DMS 273 (cell line): ENCODE results near the gene SLC35G6.
A peak's percentile ranks its signal among the peaks of the same experiment; 100 is the strongest.
"Not testable (repeated sequence)": the region's sequence is repeated elsewhere in the genome, so short reads cannot be mapped to it uniquely, and the experiment has no call there.

ENCODE experiments used
- DNase-seq: peaks from one replicate; lab custom pipeline; 2025; ENCODE audit not compliant: unreplicated experiment; lab: John Stamatoyannopoulos, UW

The SLC35G6 gene

GRCh38 chr17:7481275-7481674 is at the start of gene SLC35G6:
SLC35G6 (plus strand) TSS chr17:7481446; CDS start chr17:7481517, 71 bp downstream.
- DNase-seq, result not testable (repeated sequence)

- no peak for DNase-seq
Observed at GRCh38 chr17:7432296-7432695, 49.0 kb upstream of the SLC35G6 start.

- DNase-seq, result peak; percentile 65
Observed at GRCh38 chr17:7435676-7436555, 45.3 kb upstream of the SLC35G6 start.

GRCh38 chr17:7436556-7437368 is 44.5 kb upstream of the SLC35G6 start:
- DNase-seq, result peak; percentile 93

GRCh38 chr17:7437369-7437863 is 43.8 kb upstream of the SLC35G6 start:
- no peak for DNase-seq

GRCh38 chr17:7437950-7438614 is 43.2 kb upstream of the SLC35G6 start:
- DNase-seq, result no peak

GRCh38 chr17:7438656-7439460 is 42.4 kb upstream of the SLC35G6 start:
- no peak for DNase-seq

- DNase-seq, result no peak
Observed at GRCh38 chr17:7439462-7440112, 41.7 kb upstream of the SLC35G6 start, which contains the start of gene FGF11. FGF11 (plus strand) TSS chr17:7439512; CDS start chr17:7439621, 109 bp downstream.

- DNase-seq, result peak; percentile 78
Observed at GRCh38 chr17:7440113-7440833, 41.0 kb upstream of the SLC35G6 start.

- peak; percentile 78 for DNase-seq
Observed at GRCh38 chr17:7440834-7441195, 40.4 kb upstream of the SLC35G6 start.

- peak; percentile 47 for DNase-seq
Observed at GRCh38 chr17:7441266-7441665, 40.0 kb upstream of the SLC35G6 start.

- DNase-seq, result no peak
Observed at GRCh38 chr17:7442142-7442541, 39.1 kb upstream of the SLC35G6 start.

GRCh38 chr17:7443499-7444485 is 37.5 kb upstream of the SLC35G6 start:
- no peak for DNase-seq

- peak; percentile 49 for DNase-seq
Observed at GRCh38 chr17:7444682-7445618, 36.3 kb upstream of the SLC35G6 start, which contains the start of gene CHRNB1. CHRNB1 (plus strand) TSS chr17:7445061; CDS start chr17:7445128, 67 bp downstream.

- no peak for DNase-seq
Observed at GRCh38 chr17:7445619-7445968, 35.7 kb upstream of the SLC35G6 start.

GRCh38 chr17:7448461-7448860 is 32.8 kb upstream of the SLC35G6 start:
- no peak for DNase-seq
